ENCODE measurements around the gene RPSA.
"Not testable (repeated sequence)": the region's sequence is repeated elsewhere in the genome, so short reads cannot be mapped to it uniquely, and the experiment has no call there.

Gene RPSA

DNA sequence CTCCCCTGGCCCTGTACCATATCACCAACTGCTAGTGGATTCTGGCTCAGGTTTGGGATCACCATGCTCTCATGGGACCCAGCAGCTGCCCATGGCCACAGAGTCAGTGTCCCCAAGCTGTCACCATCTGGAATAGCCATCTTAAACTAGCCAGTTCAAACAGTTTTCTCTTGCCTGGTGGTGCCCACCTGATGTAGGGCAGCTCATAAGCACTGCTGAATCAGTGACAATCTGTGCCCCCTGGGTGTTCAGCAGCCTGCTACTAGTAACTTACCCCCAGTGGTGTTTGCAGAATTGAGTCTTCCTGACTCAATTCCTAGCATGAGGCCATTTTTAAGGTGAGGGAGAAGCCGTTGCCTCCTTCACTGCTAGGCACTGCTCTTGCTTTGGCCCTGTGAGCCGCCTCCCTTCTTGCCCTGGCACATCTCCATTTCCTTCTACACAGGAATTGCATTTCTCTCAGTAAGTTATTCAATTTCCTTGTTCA lies 7.9 kb downstream of the RPSA start:
- Histone ChIP-seq H3K27ac (no peak overlapping the region; the same call in 1 of the 2 replicates), H2AFZ (ENCODE audit: low read depth) (no peak overlapping the region), H3K79me2 (ENCODE audit: insufficient read depth, low read depth) (peaks cover 9% of the 10 kb centered on the region; the same call in 1 of the 2 replicates), H3K4me2 (no peak overlapping the region), H3K4me3 (IDR thresholded peaks at IDR 0.05; ENCODE audit: insufficient read depth, low read depth, low read length) (no peak overlapping the region), H4K20me1 (ENCODE audit: insufficient read depth) (0 out of 2 replicates have a peak, but pooled peaks cover 7% of the 10 kb centered on the region), H3K36me3 (ENCODE audit: insufficient read depth) (peaks cover 11% of the 10 kb centered on the region; the same call in 1 of the 2 replicates), H3K9ac (no peak overlapping the region), H3K4me1 (ENCODE audit: low read depth, poor library complexity, severe bottlenecking) (peaks cover under 1% of the 10 kb centered on the region), H3K27me3 (ENCODE audit: insufficient read depth, low read depth) (no peaks in the 10 kb centered on the region)
- TF ChIP-seq, protein P1, sequence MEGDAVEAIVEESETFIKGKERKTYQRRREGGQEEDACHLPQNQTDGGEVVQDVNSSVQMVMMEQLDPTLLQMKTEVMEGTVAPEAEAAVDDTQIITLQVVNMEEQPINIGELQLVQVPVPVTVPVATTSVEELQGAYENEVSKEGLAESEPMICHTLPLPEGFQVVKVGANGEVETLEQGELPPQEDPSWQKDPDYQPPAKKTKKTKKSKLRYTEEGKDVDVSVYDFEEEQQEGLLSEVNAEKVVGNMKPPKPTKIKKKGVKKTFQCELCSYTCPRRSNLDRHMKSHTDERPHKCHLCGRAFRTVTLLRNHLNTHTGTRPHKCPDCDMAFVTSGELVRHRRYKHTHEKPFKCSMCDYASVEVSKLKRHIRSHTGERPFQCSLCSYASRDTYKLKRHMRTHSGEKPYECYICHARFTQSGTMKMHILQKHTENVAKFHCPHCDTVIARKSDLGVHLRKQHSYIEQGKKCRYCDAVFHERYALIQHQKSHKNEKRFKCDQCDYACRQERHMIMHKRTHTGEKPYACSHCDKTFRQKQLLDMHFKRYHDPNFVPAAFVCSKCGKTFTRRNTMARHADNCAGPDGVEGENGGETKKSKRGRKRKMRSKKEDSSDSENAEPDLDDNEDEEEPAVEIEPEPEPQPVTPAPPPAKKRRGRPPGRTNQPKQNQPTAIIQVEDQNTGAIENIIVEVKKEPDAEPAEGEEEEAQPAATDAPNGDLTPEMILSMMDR (conservative IDR thresholded peaks at IDR 0.05; ENCODE audit: low read depth, low read length) = no peak

DNA sequence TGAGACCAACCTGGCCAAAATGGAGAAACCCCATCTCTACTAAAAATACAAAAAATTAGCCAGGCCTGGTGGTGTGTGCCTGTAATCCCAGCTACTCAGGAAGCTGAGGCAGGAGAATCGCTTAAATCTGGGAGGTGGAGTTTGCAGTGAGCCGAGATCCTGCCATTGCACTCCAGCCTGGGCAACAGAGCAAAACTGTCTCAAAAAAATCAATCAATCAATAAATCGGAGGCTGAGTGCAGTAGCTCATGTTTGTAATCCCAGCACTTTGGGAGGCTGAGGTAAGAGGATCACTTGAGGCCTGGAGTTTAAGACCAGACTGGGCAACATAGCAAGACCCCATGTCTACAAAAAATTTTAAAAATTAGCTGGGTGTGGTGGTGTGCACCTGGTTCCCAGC lies 8.8 kb downstream of the RPSA start:
- not testable (repeated sequence) for H3K27me3 ChIP-seq (ENCODE audit: insufficient read depth, low read depth); H3K27ac ChIP-seq; H4K20me1 ChIP-seq (ENCODE audit: insufficient read depth); H2AFZ ChIP-seq (ENCODE audit: low read depth); H3K4me3 ChIP-seq (IDR thresholded peaks at IDR 0.05; ENCODE audit: insufficient read depth, low read depth, low read length); H3K79me2 ChIP-seq (ENCODE audit: insufficient read depth, low read depth); H3K36me3 ChIP-seq (ENCODE audit: insufficient read depth); H3K9ac ChIP-seq; H3K4me2 ChIP-seq; H3K4me1 ChIP-seq (ENCODE audit: low read depth, poor library complexity, severe bottlenecking)

DNA sequence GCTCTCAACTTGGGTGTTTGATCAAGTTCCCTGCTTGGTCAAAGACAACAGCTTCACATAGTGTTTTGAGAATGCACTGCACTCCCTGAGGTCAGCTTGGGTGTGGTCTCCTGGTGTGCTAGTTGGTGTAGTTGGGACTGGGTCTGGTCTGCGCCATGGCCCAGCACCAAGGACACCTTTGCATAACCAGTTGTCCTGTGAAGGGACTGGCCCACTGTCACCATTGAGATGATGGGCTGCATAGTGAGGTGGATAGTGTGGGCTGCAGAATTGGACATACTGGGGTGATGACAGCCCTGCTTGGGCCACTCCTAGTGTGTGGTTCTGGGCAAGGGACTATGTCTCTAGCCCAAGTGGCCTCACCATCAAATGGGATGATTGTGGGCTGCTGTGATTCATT lies 9.5 kb downstream of the RPSA start:
- H3K4me3 ChIP-seq (IDR thresholded peaks at IDR 0.05; ENCODE audit: insufficient read depth, low read depth, low read length) = no peak overlapping the region
- H3K9ac ChIP-seq = no peak overlapping the region
- no peak overlapping the region for H3K27ac ChIP-seq
- no peaks in the 10 kb centered on the region for H3K27me3 ChIP-seq (ENCODE audit: insufficient read depth, low read depth)
- no peaks in the 10 kb centered on the region for H3K79me2 ChIP-seq (ENCODE audit: insufficient read depth, low read depth)
- H3K36me3 ChIP-seq (ENCODE audit: insufficient read depth) = peaks cover 4% of the 10 kb centered on the region; the same call in 1 of the 2 replicates
- H3K4me1 ChIP-seq (ENCODE audit: low read depth, poor library complexity, severe bottlenecking) = no peaks in the 10 kb centered on the region
- TF ChIP-seq, protein P1 (conservative IDR thresholded peaks at IDR 0.05; ENCODE audit: low read depth, low read length) = no peak
- no peak overlapping the region for H2AFZ ChIP-seq (ENCODE audit: low read depth)
- H4K20me1 ChIP-seq (ENCODE audit: insufficient read depth) = no peaks in the 10 kb centered on the region
- H3K4me2 ChIP-seq = no peak overlapping the region

DNA sequence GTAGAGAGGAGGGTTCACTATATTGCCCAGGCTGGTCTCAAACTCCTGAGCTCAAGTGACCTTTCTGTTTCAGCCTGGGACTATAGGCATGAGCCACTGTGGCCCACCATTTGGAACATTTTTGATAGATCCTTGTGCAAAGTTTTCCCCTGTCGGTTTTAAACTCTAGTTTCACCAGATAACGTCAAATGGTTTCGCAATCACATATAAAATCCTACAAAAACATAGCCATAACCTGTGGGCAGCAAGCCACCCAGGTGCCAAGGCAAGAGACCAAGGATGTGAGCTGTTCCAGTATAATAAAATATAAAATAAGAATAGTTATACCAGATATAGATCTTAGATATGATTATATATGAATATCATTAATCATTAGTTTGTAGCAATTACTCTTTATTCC lies 10.5 kb downstream of the RPSA start:
- H3K27ac ChIP-seq = not testable (repeated sequence)

DNA sequence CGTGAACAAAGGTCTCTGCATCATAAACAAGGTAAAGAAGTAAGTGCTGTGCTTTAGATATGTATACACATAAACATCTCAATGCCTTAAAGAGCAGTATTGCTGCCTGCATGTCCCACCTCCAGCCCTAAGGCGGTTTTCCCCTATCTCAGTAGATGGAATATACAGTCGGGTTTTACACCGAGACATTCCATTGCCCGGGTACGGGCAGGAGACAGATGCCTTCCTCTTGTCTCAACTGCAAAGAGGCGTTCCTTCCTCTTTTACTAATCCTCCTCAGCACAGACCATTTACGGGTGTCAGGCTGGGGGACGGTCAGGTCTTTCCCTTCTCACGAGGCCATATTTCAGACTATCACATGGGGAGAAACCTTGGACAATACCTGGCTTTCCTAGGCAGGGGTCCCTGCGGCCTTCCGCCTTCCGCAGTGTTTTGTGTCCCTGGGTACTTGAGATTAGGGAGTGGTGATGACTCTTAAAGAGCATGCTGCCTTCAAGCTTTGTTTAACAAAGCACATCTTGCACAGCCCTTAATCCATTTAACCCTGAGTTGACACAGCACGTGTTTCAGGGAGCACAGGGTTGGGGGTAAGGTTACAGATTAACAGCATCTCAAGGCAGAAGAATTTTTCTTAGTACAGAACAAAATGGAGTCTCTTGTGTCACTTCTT lies 12.2 kb downstream of the RPSA start:
- H3K9ac ChIP-seq; H3K4me1 ChIP-seq (ENCODE audit: low read depth, poor library complexity, severe bottlenecking); H3K36me3 ChIP-seq (ENCODE audit: insufficient read depth); H3K4me2 ChIP-seq; H2AFZ ChIP-seq (ENCODE audit: low read depth); H3K79me2 ChIP-seq (ENCODE audit: insufficient read depth, low read depth); H3K27ac ChIP-seq; H3K27me3 ChIP-seq (ENCODE audit: insufficient read depth, low read depth); H3K4me3 ChIP-seq (IDR thresholded peaks at IDR 0.05; ENCODE audit: insufficient read depth, low read depth, low read length); H4K20me1 ChIP-seq (ENCODE audit: insufficient read depth): not testable (repeated sequence)

More for the DNA sequence above, 10.5 kb downstream of the RPSA start:
- H3K27me3 ChIP-seq (ENCODE audit: insufficient read depth, low read depth); H3K4me1 ChIP-seq (ENCODE audit: low read depth, poor library complexity, severe bottlenecking); H4K20me1 ChIP-seq (ENCODE audit: insufficient read depth); H3K36me3 ChIP-seq (ENCODE audit: insufficient read depth); H3K9ac ChIP-seq; H2AFZ ChIP-seq (ENCODE audit: low read depth); H3K4me2 ChIP-seq; H3K79me2 ChIP-seq (ENCODE audit: insufficient read depth, low read depth); H3K4me3 ChIP-seq (IDR thresholded peaks at IDR 0.05; ENCODE audit: insufficient read depth, low read depth, low read length): not testable (repeated sequence)

DNA sequence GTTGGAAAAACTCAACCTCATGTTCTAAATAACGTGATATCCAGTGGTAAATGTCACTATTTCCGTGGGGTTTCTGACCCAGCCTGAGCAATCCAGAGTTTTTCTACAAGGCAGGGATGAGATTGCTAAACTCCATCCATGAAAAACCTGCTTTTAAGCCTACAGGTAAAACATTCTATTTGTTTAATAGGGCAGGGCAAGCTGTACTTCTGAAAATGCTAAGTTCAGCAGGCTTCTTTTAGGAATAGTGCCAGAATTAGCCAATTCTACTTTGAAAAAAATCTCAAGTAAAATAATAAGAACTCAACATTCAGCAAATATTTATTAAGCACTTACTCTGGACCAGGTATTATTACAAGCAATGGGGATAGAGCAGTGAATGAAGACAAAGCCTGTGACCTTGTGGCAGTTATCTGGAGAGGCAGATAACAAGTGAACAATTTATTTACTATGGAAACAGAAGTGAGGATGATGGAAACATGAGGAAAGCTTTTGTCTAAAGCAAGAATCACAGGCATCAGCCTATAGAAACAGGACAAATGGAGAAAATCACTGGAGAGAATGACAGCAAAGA lies 13.3 kb downstream of the RPSA start:
- no peak overlapping the region for H3K4me2 ChIP-seq
- H2AFZ ChIP-seq (ENCODE audit: low read depth) = no peak overlapping the region
- no peaks in the 10 kb centered on the region for H3K27me3 ChIP-seq (ENCODE audit: insufficient read depth, low read depth)
- no peaks in the 10 kb centered on the region for H3K36me3 ChIP-seq (ENCODE audit: insufficient read depth)
- no peaks in the 10 kb centered on the region for H4K20me1 ChIP-seq (ENCODE audit: insufficient read depth)
- no peaks in the 10 kb centered on the region for H3K4me1 ChIP-seq (ENCODE audit: low read depth, poor library complexity, severe bottlenecking)
- no peak overlapping the region for H3K27ac ChIP-seq
- H3K4me3 ChIP-seq (IDR thresholded peaks at IDR 0.05; ENCODE audit: insufficient read depth, low read depth, low read length) = no peak overlapping the region
- no peak overlapping the region for H3K9ac ChIP-seq
- H3K79me2 ChIP-seq (ENCODE audit: insufficient read depth, low read depth) = no peaks in the 10 kb centered on the region
- TF ChIP-seq, protein P1 (conservative IDR thresholded peaks at IDR 0.05; ENCODE audit: low read depth, low read length) = no peak
